HepG2 (cell line): ENCODE data around the gene TRPM1. TPM values are rescaled to one million over a fixed set of nuclear protein-coding genes. Genes with fewer than 3 reads are reported as not detected.

Source experiments
- ATAC-seq: fragments of 200-7000 bp; cut with Tn5 transposase; 3 replicates; pipeline ENCODE4 v1.9.1; 2020; ENCODE audit warnings: mild to moderate bottlenecking, moderate library complexity
- BruUV-seq: library from RNA; stranded (reverse); fragments of 400-500 nt; replicated peaks from 2 replicates; lab custom pipeline; 2021; lab: Mats Ljungman, UMichigan
- CTCF ChIA-PET: fragments of 300-600 bp; formaldehyde crosslinking; extraction: SDS; loops from one replicate; lab custom pipeline; 2021; ENCODE audit warnings: low total read pairs, inconsistent platforms, low intra/inter-chr PET ratio; lab: Yijun Ruan, JAX
- POLR2A ChIA-PET: fragments of 350-600 bp; sonication (Branson Sonifier 250); formaldehyde crosslinking; loops from one replicate; lab custom pipeline; 2020; ENCODE audit warnings: antibody characterized with exemption, inconsistent platforms; lab: Yijun Ruan, JAX
- DNase-seq: peaks from one replicate; pipeline ENCODE4 v3.0.0-alpha.2; 2015; ENCODE audit warnings: low spot score
- FAIRE-seq: peaks from 3 replicates; lab custom pipeline; 2011; peaks lifted over from hg19 to GRCh38; lab: Jason Lieb, UNC
- H2AFZ ChIP-seq: one replicate; pipeline ENCODE4 v1.6.1; 2011; ENCODE audit warnings: low read length, inconsistent platforms
- H3K27ac ChIP-seq: fragments of 300-600 bp; 3 replicates; pipeline ENCODE4 v1.8.0; 2011; ENCODE audit warnings: mixed run types, mild to moderate bottlenecking, mixed read lengths, low read length, inconsistent platforms; ENCODE audit not compliant: insufficient read depth; ENCODE audit errors: extremely low read length
- H3K27me3 ChIP-seq, 2 experiments: fragments of 200-600 bp in 1 of 2; 2 replicates in 1 of 2; 3 replicates in 1 of 2; pipeline versions ENCODE4 v1.6.0 to v1.8.0; 2011; ENCODE audit warnings: low read length in 2 of 2, mild to moderate bottlenecking in 2 of 2, moderate library complexity in 2 of 2, inconsistent platforms in 1 of 2; ENCODE audit not compliant: insufficient read depth in 2 of 2, control insufficient read depth in 1 of 2
- H3K36me3 ChIP-seq, 2 experiments: fragments of 200-600 bp in 1 of 2; replicated peaks in 1 of 2; 2 replicates in 1 of 2; 3 replicates in 1 of 2; pipeline versions ENCODE4 v1.5.1 to v1.8.0; 2011; ENCODE audit warnings: low read length in 2 of 2, inconsistent platforms in 1 of 2; ENCODE audit not compliant: insufficient read depth in 2 of 2, control insufficient read depth in 1 of 2
- H3K4me1 ChIP-seq: 2 replicates; pipeline ENCODE4 v1.5.1; 2012; ENCODE audit warnings: low read length, inconsistent platforms; ENCODE audit not compliant: insufficient read depth
- H3K4me2 ChIP-seq: 2 replicates; pipeline ENCODE4 v1.6.0; 2011; ENCODE audit warnings: low read depth, low read length, inconsistent platforms
- H3K4me3 ChIP-seq, 3 experiments: fragments of 200-600 bp in 1 of 3; sonication (generic), shearing (Covaris generic) in 1 of 3; replicated peaks in 1 of 3; 2 replicates each; pipeline ENCODE4 v1.5.1; 2011 to 2016; ENCODE audit warnings: low read length in 3 of 3, inconsistent platforms in 2 of 3, low read depth in 2 of 3, mild to moderate bottlenecking in 2 of 3, control low read depth in 1 of 3, mixed read lengths in 1 of 3; ENCODE audit not compliant: insufficient read depth in 1 of 3
- H3K79me2 ChIP-seq: one replicate; pipeline ENCODE4 v1.6.1; 2011; ENCODE audit warnings: low read length, inconsistent platforms; ENCODE audit not compliant: insufficient read depth
- H3K9ac ChIP-seq: 2 replicates; pipeline ENCODE4 v1.6.0; 2011; ENCODE audit warnings: mild to moderate bottlenecking, low read depth, low read length, inconsistent platforms; ENCODE audit not compliant: insufficient read depth
- H3K9me3 ChIP-seq: 2 replicates; pipeline ENCODE4 v1.5.1; 2012; ENCODE audit warnings: mild to moderate bottlenecking, low read length
- H4K20me1 ChIP-seq: 2 replicates; pipeline ENCODE4 v1.6.0; 2011; ENCODE audit warnings: inconsistent platforms, mild to moderate bottlenecking, low read length, moderate library complexity; ENCODE audit not compliant: insufficient read depth
- ARNT2 ChIP-seq: sonication (generic); formaldehyde crosslinking; IDR thresholded peaks from 2 replicates; pipeline ENCODE4 v1.8.0; 2022; ENCODE audit warnings: mild to moderate bottlenecking, low read depth, missing genetic modification reagents, moderate library complexity
- ELF1 ChIP-seq: sonication (generic); formaldehyde crosslinking; IDR thresholded peaks from 2 replicates; pipeline ENCODE4 v1.4.0; 2020; ENCODE audit warnings: missing genetic modification reagents
- NBN ChIP-seq: fragments of 450-650 bp; conservative IDR thresholded peaks from 2 replicates; pipeline ENCODE4 v1.6.1; 2017
- SETDB1 ChIP-seq: sonication (generic); formaldehyde crosslinking; IDR thresholded peaks from 2 replicates; pipeline ENCODE4 v1.5.1; 2020; ENCODE audit warnings: missing genetic modification reagents, mild to moderate bottlenecking, borderline replicate concordance
- SP1 ChIP-seq, 2 experiments: fragments of 450-650 bp in 1 of 2; sonication (generic) in 1 of 2; formaldehyde crosslinking in 1 of 2; IDR thresholded peaks; 2 replicates each; pipeline versions ENCODE4 v1.4.0 to v1.6.1; 2016 to 2020; ENCODE audit warnings: missing genetic modification reagents in 1 of 2
- TCF7 ChIP-seq: sonication (generic); IDR thresholded peaks from 2 replicates; pipeline ENCODE4 v1.6.1; 2016; ENCODE audit warnings: antibody characterized with exemption, low read depth
- ZIK1 ChIP-seq: sonication (generic); formaldehyde crosslinking; IDR thresholded peaks from 2 replicates; pipeline ENCODE4 v1.5.0; 2020; ENCODE audit warnings: mild to moderate bottlenecking, low read depth, missing genetic modification reagents, borderline replicate concordance
- ZNF121 ChIP-seq: sonication (generic); formaldehyde crosslinking; IDR thresholded peaks from 2 replicates; pipeline ENCODE4 v1.5.0; 2020; ENCODE audit warnings: mild to moderate bottlenecking, missing genetic modification reagents
- ZNF207 ChIP-seq: fragments of 450-650 bp; IDR thresholded peaks from 2 replicates; pipeline ENCODE4 v1.6.1; 2016; ENCODE audit warnings: antibody characterized with exemption, borderline replicate concordance
- ZNF337 ChIP-seq: sonication (generic); formaldehyde crosslinking; IDR thresholded peaks from 2 replicates; pipeline ENCODE4 v1.5.1; 2020; ENCODE audit warnings: missing genetic modification reagents, low read depth, mild to moderate bottlenecking, borderline replicate concordance
- ZNF557 ChIP-seq: sonication (generic); formaldehyde crosslinking; IDR thresholded peaks from 2 replicates; pipeline ENCODE4 v1.4.0; 2020; ENCODE audit warnings: missing genetic modification reagents
- WGBS: methylation state at CpG from one replicate; pipeline ENCODE4 v1.1.6; 2017; ENCODE audit warnings: low lambda C conversion rate; 5-methylcytosine and 5-hydroxymethylcytosine counted together
- in situ Hi-C: cut with HindIII; loops from 2 replicates; pipeline ENCODE4 v1.10.0; 2017; ENCODE audit warnings: low pct_unique_long_range_greater_than_20kb; ENCODE audit not compliant: extremely low pct_ligation_motif_present
- intact Hi-C: fragments of 100-400 bp; cut with micrococcal nuclease; formaldehyde crosslinking; loops from one replicate; pipeline ENCODE4 v1.10.0; 2022; ENCODE audit not compliant: unreplicated experiment
- polyA plus RNA-seq, 8 experiments: library from polyadenylated mRNA; depleted of rRNA in 3 of 8; stranded (reverse) in 7 of 8; unstranded in 1 of 8; fragments of >200 nt; fragmentation: Illumina TruSeq in 4 of 8; extraction: Trizol in 4 of 8; gene quantifications; 2 replicates each; pipeline versions ENCODE4 v1.2.1 to v1.2.3, GENCODE V29; 2011 to 2016; ENCODE audit warnings: low read depth in 4 of 8, missing spikeins in 1 of 8, mixed read lengths in 1 of 8; ENCODE audit not compliant: insufficient read depth in 1 of 8
- total RNA-seq, 5 experiments: library from RNA; depleted of rRNA; stranded (reverse); fragments of >200 nt; fragmentation: Illumina TruSeq; extraction: Trizol; gene quantifications; 2 replicates each; pipeline ENCODE4 v1.2.3, GENCODE V29; 2016; ENCODE audit warnings: low read depth in 1 of 5
- TF ChIP-seq, protein P1 (sequence below): sonication (generic); formaldehyde crosslinking; IDR thresholded peaks from 2 replicates; pipeline ENCODE4 v1.4.0; 2020; ENCODE audit warnings: missing genetic modification reagents
- TF ChIP-seq, protein P2 (sequence below): sonication (generic); formaldehyde crosslinking; IDR thresholded peaks from 2 replicates; pipeline ENCODE4 v1.5.0; 2020; ENCODE audit warnings: missing genetic modification reagents
- TF ChIP-seq, protein P3 (sequence below): sonication (generic); formaldehyde crosslinking; IDR thresholded peaks from 2 replicates; pipeline ENCODE4 v1.5.1; 2020; ENCODE audit warnings: missing genetic modification reagents, mild to moderate bottlenecking, borderline replicate concordance

Gene TRPM1
- total and polyA plus RNA-seq, 2 of the 13 experiments (the other 11 are each of a cell fraction or from before 2014, with no cell fraction given): not detected

DNA sequence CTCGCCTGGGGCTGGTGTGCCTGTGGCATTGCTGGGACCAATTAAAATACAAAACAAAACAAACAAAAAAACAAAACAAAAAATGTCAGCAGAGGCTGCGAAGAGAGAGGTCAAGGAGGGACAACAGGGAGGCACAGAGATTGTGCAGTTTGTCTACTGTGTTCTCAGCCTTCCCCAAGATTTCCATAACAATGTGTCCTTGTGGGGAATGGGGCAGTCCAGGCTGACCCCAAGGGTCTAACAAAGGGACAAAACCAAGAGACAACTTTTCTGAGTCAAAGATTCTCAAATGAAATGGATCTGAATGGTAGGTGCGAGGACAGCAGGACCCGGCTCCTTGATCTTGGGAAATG lies 46.4 kb upstream of the TRPM1 start:
- CTCF ChIA-PET: no interaction called here
- in situ Hi-C loops: loop anchor here (25.0 kb wide), 1 partner anchor 161 kb away; the partner anchor contains the start of gene MTMR10

DNA sequence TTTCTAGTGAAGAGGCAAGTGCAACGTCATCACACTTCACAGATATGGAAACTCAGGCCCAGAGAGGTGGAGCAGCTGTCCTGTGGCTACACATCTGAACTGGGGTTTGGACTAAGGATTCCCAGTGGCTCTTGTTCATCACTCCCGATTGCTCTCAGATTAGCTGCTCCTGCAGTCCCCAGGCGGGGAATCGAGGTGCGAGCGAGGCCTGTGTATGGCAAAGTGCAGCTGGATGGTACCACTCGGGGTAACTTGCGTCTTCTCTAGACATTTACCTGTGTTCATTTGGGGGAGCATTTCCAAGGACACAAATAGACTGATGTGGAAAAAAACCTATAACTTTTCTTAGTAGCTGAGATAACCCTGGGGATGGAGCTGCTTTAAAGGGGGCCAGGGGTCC lies 45.9 kb upstream of the TRPM1 start:
- no peaks in the 10 kb centered on the region for H3K27me3 ChIP-seq
- no peak overlapping the region for H2AFZ ChIP-seq
- no peak overlapping the region for H3K4me2 ChIP-seq
- FAIRE-seq (no peak), ATAC-seq (no peak), DNase-seq (no peak)
- H3K4me3 ChIP-seq: no peak overlapping the region
- intact Hi-C loops: no loop called here
- POLR2A ChIA-PET: no interaction called here
- no peaks in the 10 kb centered on the region for H3K9me3 ChIP-seq
- WGBS: 98% methylated on average over 7 of the region's 8 CpGs
- H3K9ac ChIP-seq: no peak overlapping the region
- H3K79me2 ChIP-seq: no peaks in the 10 kb centered on the region
- H3K4me1 ChIP-seq: peaks cover 75% of the 10 kb centered on the region
- H3K36me3 ChIP-seq: no peaks in the 10 kb centered on the region
- in situ Hi-C loops: loop anchor here (25.0 kb wide), 1 partner anchor 160 kb away; the partner anchor contains the start of gene MTMR10
- BruUV-seq: no TSS peak
- H3K27ac ChIP-seq: no peak overlapping the region
- CTCF ChIA-PET: no interaction called here
- no peaks in the 10 kb centered on the region for H4K20me1 ChIP-seq
- TF ChIP-seq, protein P1, sequence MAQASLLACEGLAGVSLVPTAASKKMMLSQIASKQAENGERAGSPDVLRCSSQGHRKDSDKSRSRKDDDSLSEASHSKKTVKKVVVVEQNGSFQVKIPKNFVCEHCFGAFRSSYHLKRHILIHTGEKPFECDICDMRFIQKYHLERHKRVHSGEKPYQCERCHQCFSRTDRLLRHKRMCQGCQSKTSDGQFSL: no peak
- TF ChIP-seq ZNF207 (no peak), SETDB1 (no peak), SP1 (IDR thresholded peaks at IDR 0.05) (no peak), SP1 (CRISPR knock-in tag; IDR thresholded peaks at IDR 0.05) (no peak), ZNF557 (CRISPR knock-in tag) (no peak)
- TF ChIP-seq, protein P2, sequence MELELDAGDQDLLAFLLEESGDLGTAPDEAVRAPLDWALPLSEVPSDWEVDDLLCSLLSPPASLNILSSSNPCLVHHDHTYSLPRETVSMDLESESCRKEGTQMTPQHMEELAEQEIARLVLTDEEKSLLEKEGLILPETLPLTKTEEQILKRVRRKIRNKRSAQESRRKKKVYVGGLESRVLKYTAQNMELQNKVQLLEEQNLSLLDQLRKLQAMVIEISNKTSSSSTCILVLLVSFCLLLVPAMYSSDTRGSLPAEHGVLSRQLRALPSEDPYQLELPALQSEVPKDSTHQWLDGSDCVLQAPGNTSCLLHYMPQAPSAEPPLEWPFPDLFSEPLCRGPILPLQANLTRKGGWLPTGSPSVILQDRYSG: no peak
- TF ChIP-seq, protein P3, sequence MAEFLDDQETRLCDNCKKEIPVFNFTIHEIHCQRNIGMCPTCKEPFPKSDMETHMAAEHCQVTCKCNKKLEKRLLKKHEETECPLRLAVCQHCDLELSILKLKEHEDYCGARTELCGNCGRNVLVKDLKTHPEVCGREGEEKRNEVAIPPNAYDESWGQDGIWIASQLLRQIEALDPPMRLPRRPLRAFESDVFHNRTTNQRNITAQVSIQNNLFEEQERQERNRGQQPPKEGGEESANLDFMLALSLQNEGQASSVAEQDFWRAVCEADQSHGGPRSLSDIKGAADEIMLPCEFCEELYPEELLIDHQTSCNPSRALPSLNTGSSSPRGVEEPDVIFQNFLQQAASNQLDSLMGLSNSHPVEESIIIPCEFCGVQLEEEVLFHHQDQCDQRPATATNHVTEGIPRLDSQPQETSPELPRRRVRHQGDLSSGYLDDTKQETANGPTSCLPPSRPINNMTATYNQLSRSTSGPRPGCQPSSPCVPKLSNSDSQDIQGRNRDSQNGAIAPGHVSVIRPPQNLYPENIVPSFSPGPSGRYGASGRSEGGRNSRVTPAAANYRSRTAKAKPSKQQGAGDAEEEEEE (CRISPR knock-in tag): no peak

More for the DNA sequence above, 46.4 kb upstream of the TRPM1 start:
- Histone ChIP-seq H3K27me3 (no peaks in the 10 kb centered on the region), H3K4me3 (no peak overlapping the region; a peak in 1 of 6 replicates), H3K79me2 (no peaks in the 10 kb centered on the region), H3K4me2 (peak overlapping the region; percentile 27), H4K20me1 (no peaks in the 10 kb centered on the region), H3K9me3 (no peaks in the 10 kb centered on the region), H2AFZ (no peak overlapping the region), H3K27ac (peak overlapping the region; percentile 35), H3K36me3 (no peaks in the 10 kb centered on the region), H3K4me1 (peaks cover 75% of the 10 kb centered on the region), H3K9ac (0 out of 2 replicates have a peak overlapping the region, but pooled peaks have one; percentile 13)
- intact Hi-C loops: no loop called here
- no TSS peak for BruUV-seq
- WGBS: 63% methylated on average over 4 of the region's 4 CpGs
- ATAC-seq: no peak
- no peak for FAIRE-seq
- TF ChIP-seq ARNT2 (no peak), ZIK1 (CRISPR knock-in tag) (no peak), TCF7 (no peak), NBN (no peak), ZNF337 (CRISPR knock-in tag) (no peak), ELF1 (CRISPR knock-in tag) (0 out of 2 replicates have a peak, but pooled peaks have one; percentile 19), ZNF121 (CRISPR knock-in tag) (0 out of 2 replicates have a peak, but pooled peaks have one; percentile 23)
- POLR2A ChIA-PET: interaction anchor here (1.1 to 2.0 kb wide), 2 partner anchors 10 to 156 kb away, joined by 4 to 13 read pairs; partner anchors contain the start of gene MTMR10
- no peak for DNase-seq
